ENCODE data around the gene CCDC107. TPM values are rescaled to one million over a fixed set of nuclear protein-coding genes. Genes with fewer than 3 reads are reported as not detected.

The CCDC107 gene
- total and polyA plus RNA-seq, 2 of the 13 experiments (the other 11 are each of a cell fraction or from before 2014, with no cell fraction given) = 7.1 to 15.2 TPM

- TF ChIP-seq NR3C1 (CRISPR knock-in tag; IDR thresholded peaks at IDR 0.05) = no peak
- TF ChIP-seq ZBTB44 (CRISPR knock-in tag; IDR thresholded peaks at IDR 0.05) = no peak
- TF ChIP-seq SSRP1 (CRISPR knock-in tag; IDR thresholded peaks at IDR 0.05) = no peak
- TF ChIP-seq FOXO4 (CRISPR knock-in tag; conservative IDR thresholded peaks at IDR 0.05) = no peak
- TF ChIP-seq CENPT (CRISPR knock-in tag; IDR thresholded peaks at IDR 0.05; ENCODE audit: low read depth) = no peak
- no peak for TF ChIP-seq ZNF781 (CRISPR knock-in tag; IDR thresholded peaks at IDR 0.05; ENCODE audit: borderline replicate concordance, not compliant biosample characterization)
- no peak for TF ChIP-seq ZNF143 (CRISPR knock-in tag; IDR thresholded peaks at IDR 0.05)
- no peak for TF ChIP-seq KDM3A (CRISPR knock-in tag; IDR thresholded peaks at IDR 0.05; ENCODE audit: low read depth)
- TF ChIP-seq MED13 (CRISPR knock-in tag; IDR thresholded peaks at IDR 0.05) = no peak
- TF ChIP-seq ZNF691 (CRISPR knock-in tag; IDR thresholded peaks at IDR 0.05; ENCODE audit: borderline replicate concordance, low read depth) = no peak
- no peak for TF ChIP-seq ZNF75D (CRISPR knock-in tag; IDR thresholded peaks at IDR 0.05; ENCODE audit: borderline replicate concordance)
- no peak for TF ChIP-seq ATRX (CRISPR knock-in tag; IDR thresholded peaks at IDR 0.05; ENCODE audit: borderline replicate concordance)
- 0 out of 2 replicates have a peak, but pooled peaks have one; percentile 23 for TF ChIP-seq PHF8 (CRISPR knock-in tag; IDR thresholded peaks at IDR 0.05)
- TF ChIP-seq ZNF639 (CRISPR knock-in tag; conservative IDR thresholded peaks at IDR 0.05) = no peak
- TF ChIP-seq DR1 (CRISPR knock-in tag; IDR thresholded peaks at IDR 0.05) = no peak
- no peak for TF ChIP-seq GATA4 (IDR thresholded peaks at IDR 0.05; ENCODE audit: borderline replicate concordance, low read depth)
- TF ChIP-seq CBX1 (IDR thresholded peaks at IDR 0.05; ENCODE audit: low read depth) = no peak
- TF ChIP-seq RAD21 (CRISPR knock-in tag; IDR thresholded peaks at IDR 0.05) = peak; percentile 71
- no peak for TF ChIP-seq HIC2 (CRISPR knock-in tag; IDR thresholded peaks at IDR 0.05; ENCODE audit: low read depth)
- no peak for TF ChIP-seq TBX3 (IDR thresholded peaks at IDR 0.05; ENCODE audit: borderline replicate concordance)
- no peak for TF ChIP-seq ZFP41 (CRISPR knock-in tag; IDR thresholded peaks at IDR 0.05; ENCODE audit: borderline replicate concordance)
- no peak for TF ChIP-seq SATB2 (CRISPR knock-in tag; IDR thresholded peaks at IDR 0.05)
- no peak for TF ChIP-seq SPEN (CRISPR knock-in tag; IDR thresholded peaks at IDR 0.05; ENCODE audit: low read depth)
- TF ChIP-seq FOXC1 (CRISPR knock-in tag; IDR thresholded peaks at IDR 0.05; ENCODE audit: borderline replicate concordance) = 0 out of 2 replicates have a peak, but pooled peaks have one; percentile 51
Observed at GRCh38 chr9:35696520-35697215, 38.6 kb downstream of the CCDC107 start (continued).
